Fibroblast of lung (primary cell): Measurements from ENCODE around the gene ADD3. TPM values are rescaled to one million over a fixed set of nuclear protein-coding genes. Genes with fewer than 3 reads are reported as not detected.

Experiments
- DNase-seq, 2 donors: peaks; one replicate each; pipeline versions ENCODE4 v3.0.0 to v3.0.0-alpha.2; 2010; ENCODE audit warnings: low read depth in 2 of 2
- H2AFZ ChIP-seq: 2 replicates; pipeline ENCODE4 v1.5.1; 2012; ENCODE audit warnings: low read length, control low read depth, inconsistent platforms
- H3K27ac ChIP-seq: 2 replicates; pipeline ENCODE4 v1.5.1; 2011; ENCODE audit warnings: low read length, control low read depth; ENCODE audit not compliant: insufficient read depth
- H3K27me3 ChIP-seq: 2 replicates; pipeline ENCODE4 v1.5.1; 2011; ENCODE audit warnings: mild to moderate bottlenecking, low read length; ENCODE audit not compliant: control insufficient read depth, insufficient read depth
- H3K36me3 ChIP-seq: 2 replicates; pipeline ENCODE4 v1.5.1; 2011; ENCODE audit warnings: low read length; ENCODE audit not compliant: control insufficient read depth, insufficient read depth
- H3K4me1 ChIP-seq: 2 replicates; pipeline ENCODE4 v1.5.1; 2011; ENCODE audit warnings: low read length; ENCODE audit not compliant: control insufficient read depth, insufficient read depth; ENCODE audit errors: extremely low read depth
- H3K4me2 ChIP-seq: 2 replicates; pipeline ENCODE4 v1.5.1; 2011; ENCODE audit warnings: low read length, control low read depth; ENCODE audit not compliant: insufficient read depth; ENCODE audit errors: extremely low read depth
- H3K4me3 ChIP-seq, 4 experiments: fragments of 200-600 bp in 1 of 4; sonication (generic) in 1 of 4; replicated peaks in 1 of 4; 2 replicates each; pipeline ENCODE4 v1.5.1; 2011 to 2016; ENCODE audit warnings: low read length in 4 of 4, low read depth in 3 of 4, mild to moderate bottlenecking in 3 of 4, control low read depth in 2 of 4, inconsistent platforms in 1 of 4, mixed read lengths in 1 of 4; ENCODE audit not compliant: insufficient read depth in 1 of 4; ENCODE audit errors: control extremely low read depth in 1 of 4
- H3K79me2 ChIP-seq: 2 replicates; pipeline ENCODE4 v1.5.1; 2012; ENCODE audit warnings: mild to moderate bottlenecking, low read length, inconsistent platforms; ENCODE audit not compliant: control insufficient read depth, insufficient read depth
- H3K9ac ChIP-seq: 2 replicates; pipeline ENCODE4 v1.5.1; 2011; ENCODE audit warnings: mild to moderate bottlenecking, low read length, control low read depth; ENCODE audit not compliant: insufficient read depth
- H3K9me3 ChIP-seq: 2 replicates; pipeline ENCODE4 v1.5.1; 2012; ENCODE audit warnings: low read depth, low read length; ENCODE audit not compliant: control insufficient read depth, insufficient read depth
- H4K20me1 ChIP-seq: 2 replicates; pipeline ENCODE4 v1.5.1; 2011; ENCODE audit warnings: low read length; ENCODE audit not compliant: control insufficient read depth, insufficient read depth; ENCODE audit errors: extremely low read depth
- CTCF ChIP-seq, 2 donors: IDR thresholded peaks in 1 of 2; conservative IDR thresholded peaks in 1 of 2; 1 replicate in 1 of 2; 2 replicates in 1 of 2; pipeline ENCODE4 v1.5.1; 2011 to 2012; ENCODE audit warnings: low read length in 2 of 2, control low read depth in 1 of 2, inconsistent platforms in 1 of 2, low read depth in 1 of 2, mild to moderate bottlenecking in 1 of 2
- EZH2 ChIP-seq: IDR thresholded peaks from 2 replicates; pipeline ENCODE4 v1.5.1; 2012; ENCODE audit warnings: low read length, control low read depth, mild to moderate bottlenecking; ENCODE audit errors: missing control alignments
- polyA plus RNA-seq, 2 donors: library from polyadenylated mRNA; depleted of rRNA in 1 of 2; stranded (reverse) in 1 of 2; unstranded in 1 of 2; fragments of >200 nt; gene quantifications; 2 replicates each; pipeline ENCODE4 v1.2.1, GENCODE V29; 2011 to 2012; ENCODE audit warnings: missing spikeins in 1 of 2
- total RNA-seq: library from RNA; depleted of rRNA; stranded (reverse); fragments of >200 nt; gene quantifications from 2 replicates; pipeline ENCODE4 v1.2.1, GENCODE V29; 2014

Gene ADD3
- total and polyA plus RNA-seq, 2 donors (not counting 1 experiment from before 2014, with no cell fraction given): 93.0 to 416 TPM

DNA sequence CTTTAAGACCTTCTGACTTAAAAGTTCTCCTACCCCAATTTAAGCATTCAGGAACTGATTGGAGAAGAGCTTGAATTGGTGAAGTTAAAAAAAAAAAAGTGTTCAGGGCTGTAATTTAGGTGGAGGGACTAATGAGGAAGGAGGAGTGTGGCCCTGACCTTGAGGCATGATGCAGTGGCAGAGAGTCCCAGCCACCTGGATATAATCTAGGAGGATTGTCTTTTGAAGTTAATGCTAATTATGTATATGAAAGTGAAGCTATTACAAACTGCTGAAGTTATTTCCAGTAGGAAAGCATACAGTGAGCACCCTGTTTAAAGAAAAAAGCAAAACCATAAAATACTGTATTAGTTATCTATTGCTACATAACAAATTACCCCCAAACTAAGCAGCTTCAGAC lies 31.5 kb downstream of the ADD3 start:
- H3K4me1 ChIP-seq: no peaks in the 10 kb centered on the region
- H3K4me2 ChIP-seq: no peak overlapping the region
- H2AFZ ChIP-seq: no peak overlapping the region
- no peak overlapping the region for H3K27ac ChIP-seq
- no peak overlapping the region for H3K4me3 ChIP-seq
- DNase-seq: no peak
- H3K36me3 ChIP-seq: no peaks in the 10 kb centered on the region
- peaks cover 34% of the 10 kb centered on the region for H3K79me2 ChIP-seq
- H3K27me3 ChIP-seq: no peaks in the 10 kb centered on the region
- H3K9me3 ChIP-seq: no peaks in the 10 kb centered on the region
- H3K9ac ChIP-seq: no peak overlapping the region
- no peaks in the 10 kb centered on the region for H4K20me1 ChIP-seq
- TF ChIP-seq CTCF (conservative IDR thresholded peaks at IDR 0.05 in 1 of 2, IDR thresholded peaks at IDR 0.05 in 1 of 2; ENCODE audit: low read depth in 1 of 2, low read length in 2 of 2): no peak
- no peak for TF ChIP-seq EZH2

GRCh38 chr10:110040108-110040507 lies 32.3 kb downstream of the ADD3 start:
- Histone ChIP-seq H4K20me1 (no peaks in the 10 kb centered on the region), H3K9me3 (no peaks in the 10 kb centered on the region), H3K36me3 (no peaks in the 10 kb centered on the region), H3K4me1 (peaks cover 2% of the 10 kb centered on the region), H3K4me3 (no peak overlapping the region), H3K27me3 (no peaks in the 10 kb centered on the region), H3K4me2 (no peak overlapping the region), H2AFZ (no peak overlapping the region), H3K79me2 (peaks cover 36% of the 10 kb centered on the region), H3K27ac (no peak overlapping the region), H3K9ac (no peak overlapping the region)
- TF ChIP-seq CTCF (conservative IDR thresholded peaks at IDR 0.05 in 1 of 2, IDR thresholded peaks at IDR 0.05 in 1 of 2; ENCODE audit: low read depth in 1 of 2, low read length in 2 of 2) (no peak), EZH2 (no peak)
- no peak for DNase-seq

- Histone ChIP-seq H3K4me2 (no peak overlapping the region), H3K27me3 (no peaks in the 10 kb centered on the region), H3K9me3 (no peaks in the 10 kb centered on the region), H3K4me3 (no peak overlapping the region), H2AFZ (no peak overlapping the region), H3K79me2 (peaks cover 33% of the 10 kb centered on the region), H3K9ac (no peak overlapping the region), H3K27ac (no peak overlapping the region), H3K36me3 (no peaks in the 10 kb centered on the region), H3K4me1 (peaks cover 2% of the 10 kb centered on the region), H4K20me1 (no peaks in the 10 kb centered on the region)
- TF ChIP-seq EZH2 (no peak), CTCF (conservative IDR thresholded peaks at IDR 0.05 in 1 of 2, IDR thresholded peaks at IDR 0.05 in 1 of 2; ENCODE audit: low read depth in 1 of 2, low read length in 2 of 2) (no peak)
- DNase-seq: peak in 1 of 2 donors; percentile 68
Measured at GRCh38 chr10:110040767-110041478, 33.1 kb downstream of the ADD3 start.
